ENCODE results near the gene NR2C1. TPM values are rescaled to one million over a fixed set of nuclear protein-coding genes. Genes with fewer than 3 reads are reported as not detected.
A peak's percentile ranks its signal among the peaks of the same experiment; 100 is the strongest.

Gene NR2C1
- total RNA-seq, 1 donor from 2014 or later: 20.4 TPM

- no peaks in the 10 kb centered on the region for H3K27me3 ChIP-seq (ENCODE audit: control insufficient read depth in 3 of 3, insufficient read depth in 3 of 3, low read length in 3 of 3)
- no peak overlapping the region for H3K9ac ChIP-seq (ENCODE audit: low read depth in 1 of 3, low read length in 3 of 3)
- H3K9me3 ChIP-seq (ENCODE audit: control insufficient read depth in 3 of 3, low read length in 3 of 3): no peaks in the 10 kb centered on the region
- H3K36me3 ChIP-seq (ENCODE audit: control insufficient read depth in 3 of 3, insufficient read depth in 3 of 3, low read length in 3 of 3): peaks cover 0 to 10% (median 5%) of the 10 kb centered on the region in 3 donors
- no peak overlapping the region for H3K27ac ChIP-seq (ENCODE audit: low read depth, low read length)
- peaks cover 0 to 5% (median 3%) of the 10 kb centered on the region in 3 donors for H3K4me1 ChIP-seq (ENCODE audit: control insufficient read depth in 3 of 3, insufficient read depth in 3 of 3, low read length in 3 of 3)
- no peak overlapping the region for H3K4me3 ChIP-seq (ENCODE audit: low read length in 3 of 3)
These were observed 15.0 kb upstream of the NR2C1 start for GRCh38 chr12:95088379-95088778.

DNA sequence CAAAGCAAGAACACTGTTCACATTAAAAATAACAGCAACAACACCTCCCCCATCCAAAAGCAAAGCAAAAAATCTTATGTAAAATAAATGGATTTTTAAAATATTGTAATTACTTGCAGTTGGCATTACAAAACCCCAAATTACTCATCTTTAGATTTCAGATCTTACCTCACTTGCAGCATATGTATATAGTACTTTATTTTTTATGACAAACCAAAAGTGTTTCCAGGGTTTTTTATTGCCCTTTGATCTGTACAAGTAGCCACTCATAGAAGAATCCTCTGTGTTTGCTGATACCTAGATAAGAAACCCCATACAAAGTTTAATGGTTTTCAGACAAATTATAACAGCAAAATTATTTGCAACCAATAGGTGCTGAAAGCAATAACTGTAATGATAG is 12.2 kb upstream of the NR2C1 start:
- no peaks in the 10 kb centered on the region for H3K36me3 ChIP-seq (ENCODE audit: control insufficient read depth in 3 of 3, insufficient read depth in 3 of 3, low read length in 3 of 3)
- no peak overlapping the region for H3K4me3 ChIP-seq (ENCODE audit: low read length in 3 of 3)
- H3K9ac ChIP-seq (ENCODE audit: low read depth in 1 of 3, low read length in 3 of 3): no peak overlapping the region
- H3K4me1 ChIP-seq (ENCODE audit: control insufficient read depth in 3 of 3, insufficient read depth in 3 of 3, low read length in 3 of 3): peaks cover 0 to 6% (median 5%) of the 10 kb centered on the region in 3 donors
- H3K9me3 ChIP-seq (ENCODE audit: control insufficient read depth in 3 of 3, low read length in 3 of 3): no peaks in the 10 kb centered on the region
- H3K27ac ChIP-seq (ENCODE audit: low read depth, low read length): no peak overlapping the region
- H3K27me3 ChIP-seq (ENCODE audit: control insufficient read depth in 3 of 3, insufficient read depth in 3 of 3, low read length in 3 of 3): no peaks in the 10 kb centered on the region

DNA sequence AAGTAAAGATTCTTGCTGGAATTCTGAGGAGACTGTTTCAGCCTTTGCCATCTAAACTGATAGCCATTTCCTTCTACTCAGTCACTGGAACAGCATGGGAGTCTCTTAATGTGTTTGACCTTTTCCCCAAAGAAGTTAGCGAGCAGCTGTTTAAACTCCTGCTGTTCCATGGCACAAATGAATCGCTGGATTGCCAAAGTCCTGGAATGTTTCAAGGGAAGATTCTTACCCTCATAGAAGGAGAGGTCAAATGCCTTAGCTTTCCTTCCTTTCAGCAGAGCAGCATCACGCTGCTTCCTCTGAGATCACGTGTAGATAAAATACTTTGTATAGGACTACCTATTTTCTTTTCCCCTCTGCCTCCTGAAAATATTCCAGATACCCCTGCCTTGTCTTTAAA is 10.5 kb upstream of the NR2C1 start:
- Histone ChIP-seq H3K9ac (ENCODE audit: low read depth in 1 of 3, low read length in 3 of 3) (no peak overlapping the region), H3K27me3 (ENCODE audit: control insufficient read depth in 3 of 3, insufficient read depth in 3 of 3, low read length in 3 of 3) (no peaks in the 10 kb centered on the region), H3K27ac (ENCODE audit: low read depth, low read length) (peak overlapping the region; percentile 3), H3K4me1 (ENCODE audit: control insufficient read depth in 3 of 3, insufficient read depth in 3 of 3, low read length in 3 of 3) (peaks cover 0 to 6% (median 5%) of the 10 kb centered on the region in 3 donors), H3K9me3 (ENCODE audit: control insufficient read depth in 3 of 3, low read length in 3 of 3) (no peaks in the 10 kb centered on the region), H3K4me3 (ENCODE audit: low read length in 3 of 3) (no peak overlapping the region), H3K36me3 (ENCODE audit: control insufficient read depth in 3 of 3, insufficient read depth in 3 of 3, low read length in 3 of 3) (no peaks in the 10 kb centered on the region)

DNA sequence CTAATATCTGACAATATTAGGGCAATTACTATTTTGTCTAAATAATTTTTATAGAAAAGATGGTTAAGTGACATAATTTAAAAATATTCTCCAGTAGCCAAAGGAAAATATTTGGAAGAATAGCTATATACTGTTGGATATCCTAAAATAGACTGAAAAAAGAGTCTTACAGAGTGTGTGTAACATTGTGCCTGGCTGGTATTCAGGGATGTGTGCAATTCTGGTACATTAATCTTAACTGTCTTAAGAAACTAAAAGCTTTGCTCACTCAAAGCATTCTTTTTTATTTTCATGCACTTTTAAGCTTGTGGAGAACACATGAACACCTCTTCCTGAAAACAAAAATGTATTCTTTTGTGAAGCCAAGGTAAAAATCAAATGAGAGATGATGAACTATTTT is 10.1 kb upstream of the NR2C1 start:
- Histone ChIP-seq H3K36me3 (ENCODE audit: control insufficient read depth in 3 of 3, insufficient read depth in 3 of 3, low read length in 3 of 3) (no peaks in the 10 kb centered on the region), H3K27ac (ENCODE audit: low read depth, low read length) (peak overlapping the region; percentile 3), H3K4me3 (ENCODE audit: low read length in 3 of 3) (no peak overlapping the region), H3K9ac (ENCODE audit: low read depth in 1 of 3, low read length in 3 of 3) (peak overlapping the region in 1 of 3 donors; percentile 51), H3K9me3 (ENCODE audit: control insufficient read depth in 3 of 3, low read length in 3 of 3) (no peaks in the 10 kb centered on the region), H3K27me3 (ENCODE audit: control insufficient read depth in 3 of 3, insufficient read depth in 3 of 3, low read length in 3 of 3) (no peaks in the 10 kb centered on the region), H3K4me1 (ENCODE audit: control insufficient read depth in 3 of 3, insufficient read depth in 3 of 3, low read length in 3 of 3) (peaks cover 0 to 6% (median 5%) of the 10 kb centered on the region in 3 donors)

- Histone ChIP-seq H3K4me1 (ENCODE audit: control insufficient read depth in 3 of 3, insufficient read depth in 3 of 3, low read length in 3 of 3) (peaks cover 0 to 2% (median 0%) of the 10 kb centered on the region in 3 donors), H3K27me3 (ENCODE audit: control insufficient read depth in 3 of 3, insufficient read depth in 3 of 3, low read length in 3 of 3) (no peaks in the 10 kb centered on the region), H3K9ac (ENCODE audit: low read depth in 1 of 3, low read length in 3 of 3) (no peak overlapping the region), H3K36me3 (ENCODE audit: control insufficient read depth in 3 of 3, insufficient read depth in 3 of 3, low read length in 3 of 3) (no peaks in the 10 kb centered on the region), H3K27ac (ENCODE audit: low read depth, low read length) (no peak overlapping the region), H3K4me3 (ENCODE audit: low read length in 3 of 3) (no peak overlapping the region), H3K9me3 (ENCODE audit: control insufficient read depth in 3 of 3, low read length in 3 of 3) (no peaks in the 10 kb centered on the region)
These were observed 3.9 kb upstream of the NR2C1 start for GRCh38 chr12:95077341-95077740.

- H3K27me3 ChIP-seq (ENCODE audit: control insufficient read depth in 3 of 3, insufficient read depth in 3 of 3, low read length in 3 of 3): no peaks in the 10 kb centered on the region
- H3K9me3 ChIP-seq (ENCODE audit: control insufficient read depth in 3 of 3, low read length in 3 of 3): no peaks in the 10 kb centered on the region
- no peak overlapping the region for H3K4me3 ChIP-seq (ENCODE audit: low read length in 3 of 3)
- peaks cover 0 to 2% (median 0%) of the 10 kb centered on the region in 3 donors for H3K4me1 ChIP-seq (ENCODE audit: control insufficient read depth in 3 of 3, insufficient read depth in 3 of 3, low read length in 3 of 3)
- no peak overlapping the region for H3K27ac ChIP-seq (ENCODE audit: low read depth, low read length)
- no peaks in the 10 kb centered on the region for H3K36me3 ChIP-seq (ENCODE audit: control insufficient read depth in 3 of 3, insufficient read depth in 3 of 3, low read length in 3 of 3)
- H3K9ac ChIP-seq (ENCODE audit: low read depth in 1 of 3, low read length in 3 of 3): no peak overlapping the region
These were observed 1.3 kb upstream of the NR2C1 start for GRCh38 chr12:95074766-95075165.

GRCh38 chr12:95073698-95074520 is 491 bp upstream of the NR2C1 start:
- Histone ChIP-seq H3K9me3 (ENCODE audit: control insufficient read depth in 3 of 3, low read length in 3 of 3) (no peaks in the 10 kb centered on the region), H3K27ac (ENCODE audit: low read depth, low read length) (peak overlapping the region; percentile 87), H3K36me3 (ENCODE audit: control insufficient read depth in 3 of 3, insufficient read depth in 3 of 3, low read length in 3 of 3) (no peaks in the 10 kb centered on the region), H3K27me3 (ENCODE audit: control insufficient read depth in 3 of 3, insufficient read depth in 3 of 3, low read length in 3 of 3) (no peaks in the 10 kb centered on the region), H3K9ac (ENCODE audit: low read depth in 1 of 3, low read length in 3 of 3) (peak overlapping the region in 1 of 3 donors; percentile 93), H3K4me1 (ENCODE audit: control insufficient read depth in 3 of 3, insufficient read depth in 3 of 3, low read length in 3 of 3) (peaks cover 0 to 2% (median 0%) of the 10 kb centered on the region in 3 donors), H3K4me3 (ENCODE audit: low read length in 3 of 3) (peak overlapping the region; percentile 88 to 91 (median 91))

DNA sequence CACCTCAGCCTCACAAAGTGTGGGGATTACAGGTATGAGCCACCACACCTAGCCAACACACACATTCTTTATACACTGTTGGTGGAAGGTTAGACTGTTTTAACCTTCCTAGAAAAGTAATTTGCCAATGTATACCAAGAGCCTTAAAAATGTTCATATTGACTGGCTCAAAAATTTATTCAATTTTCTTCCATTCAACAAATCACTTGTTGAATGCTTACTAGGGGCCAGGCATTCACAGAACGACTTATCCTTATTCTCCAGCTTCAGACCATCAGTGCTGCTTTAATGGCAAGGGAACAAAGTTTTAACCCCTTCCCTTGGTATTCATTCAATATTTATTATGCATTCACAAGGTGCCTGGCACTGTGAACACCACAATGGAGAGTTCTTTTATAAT is 3.0 kb downstream of the NR2C1 start:
- H3K4me3 ChIP-seq (ENCODE audit: low read length in 3 of 3): no peak overlapping the region
- peaks cover 0 to 2% (median 0%) of the 10 kb centered on the region in 3 donors for H3K4me1 ChIP-seq (ENCODE audit: control insufficient read depth in 3 of 3, insufficient read depth in 3 of 3, low read length in 3 of 3)
- no peak overlapping the region for H3K27ac ChIP-seq (ENCODE audit: low read depth, low read length)
- no peaks in the 10 kb centered on the region for H3K27me3 ChIP-seq (ENCODE audit: control insufficient read depth in 3 of 3, insufficient read depth in 3 of 3, low read length in 3 of 3)
- peaks cover 0 to 12% (median 6%) of the 10 kb centered on the region in 3 donors for H3K36me3 ChIP-seq (ENCODE audit: control insufficient read depth in 3 of 3, insufficient read depth in 3 of 3, low read length in 3 of 3)
- H3K9ac ChIP-seq (ENCODE audit: low read depth in 1 of 3, low read length in 3 of 3): no peak overlapping the region
- no peaks in the 10 kb centered on the region for H3K9me3 ChIP-seq (ENCODE audit: control insufficient read depth in 3 of 3, low read length in 3 of 3)

DNA sequence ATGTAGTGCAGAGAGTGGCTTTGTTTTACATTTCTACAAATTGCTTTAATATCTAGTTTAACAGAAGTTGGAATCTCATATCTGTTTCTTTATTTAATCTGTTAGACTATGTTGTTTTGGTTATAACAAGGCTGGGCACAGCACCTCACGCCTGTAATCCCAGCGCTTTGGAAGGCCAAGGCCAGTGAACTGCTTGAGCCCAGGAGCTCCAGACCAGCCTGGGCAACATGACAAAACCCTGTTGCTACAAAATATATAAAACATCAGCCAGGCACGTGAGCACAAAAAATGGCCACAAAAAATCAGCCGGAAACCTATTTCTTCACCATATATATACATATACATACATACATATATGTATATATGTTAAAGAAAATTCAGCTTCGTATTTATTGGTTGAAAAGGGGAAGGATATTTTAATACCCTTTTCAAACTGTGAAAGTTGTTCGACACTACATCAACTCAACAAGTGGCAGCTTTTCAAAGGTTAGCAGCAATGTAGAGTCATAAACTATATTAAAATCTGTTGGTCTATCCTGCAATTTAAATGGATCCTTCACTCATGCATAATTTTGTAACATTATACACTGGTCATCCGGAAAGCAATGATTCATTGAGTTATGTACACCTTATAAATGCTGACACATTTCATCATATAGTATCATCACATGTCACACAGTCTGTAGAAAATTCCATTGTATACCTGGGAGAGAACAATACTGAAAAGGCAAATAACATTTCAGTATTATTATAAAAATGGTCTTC is 7.1 kb downstream of the NR2C1 start:
- Histone ChIP-seq H3K9ac (ENCODE audit: low read depth in 1 of 3, low read length in 3 of 3) (no peak overlapping the region), H3K4me1 (ENCODE audit: control insufficient read depth in 3 of 3, insufficient read depth in 3 of 3, low read length in 3 of 3) (no peaks in the 10 kb centered on the region), H3K36me3 (ENCODE audit: control insufficient read depth in 3 of 3, insufficient read depth in 3 of 3, low read length in 3 of 3) (peaks cover 9 to 33% (median 16%) of the 10 kb centered on the region in 3 donors), H3K27me3 (ENCODE audit: control insufficient read depth in 3 of 3, insufficient read depth in 3 of 3, low read length in 3 of 3) (no peaks in the 10 kb centered on the region), H3K27ac (ENCODE audit: low read depth, low read length) (no peak overlapping the region), H3K4me3 (ENCODE audit: low read length in 3 of 3) (no peak overlapping the region), H3K9me3 (ENCODE audit: control insufficient read depth in 3 of 3, low read length in 3 of 3) (no peaks in the 10 kb centered on the region)

DNA sequence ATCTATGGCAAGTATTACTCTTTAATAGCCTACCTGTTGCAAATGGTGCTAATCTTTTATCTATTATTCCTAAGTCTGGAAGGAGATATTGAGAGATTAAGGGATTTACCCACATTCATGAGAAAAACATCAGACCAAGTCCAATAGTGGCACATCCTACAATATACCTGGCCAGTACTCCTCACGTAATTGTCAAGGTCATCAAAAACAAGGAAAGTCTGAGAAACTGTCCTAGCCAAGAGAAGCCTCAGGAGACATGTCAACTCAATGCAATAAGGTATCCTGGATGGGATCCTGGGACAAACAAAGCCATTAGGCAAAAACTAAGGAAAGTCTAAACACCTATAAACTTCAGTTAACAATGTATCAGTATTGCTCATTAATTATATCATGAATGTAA is 12.5 kb downstream of the NR2C1 start:
- Histone ChIP-seq H3K4me3 (ENCODE audit: low read length in 3 of 3) (no peak overlapping the region), H3K9ac (ENCODE audit: low read depth in 1 of 3, low read length in 3 of 3) (no peak overlapping the region), H3K27ac (ENCODE audit: low read depth, low read length) (no peak overlapping the region), H3K9me3 (ENCODE audit: control insufficient read depth in 3 of 3, low read length in 3 of 3) (no peaks in the 10 kb centered on the region), H3K27me3 (ENCODE audit: control insufficient read depth in 3 of 3, insufficient read depth in 3 of 3, low read length in 3 of 3) (no peaks in the 10 kb centered on the region), H3K4me1 (ENCODE audit: control insufficient read depth in 3 of 3, insufficient read depth in 3 of 3, low read length in 3 of 3) (no peaks in the 10 kb centered on the region), H3K36me3 (ENCODE audit: control insufficient read depth in 3 of 3, insufficient read depth in 3 of 3, low read length in 3 of 3) (peaks cover 27 to 48% (median 37%) of the 10 kb centered on the region in 3 donors)
